Activated gamma-delta T cell (primary cell): Measurements from ENCODE around the gene PACRGL.

Experiments used
- DNase-seq: peaks from one replicate; lab custom pipeline; 2025; lab: John Stamatoyannopoulos, UW
- total RNA-seq, 2 donors: gene quantifications; one replicate each; lab custom pipeline; 2026; lab: John Stamatoyannopoulos, UW

The PACRGL gene
- total RNA-seq, result 19.8 to 21.7 reads per million in 2 donors

DNA sequence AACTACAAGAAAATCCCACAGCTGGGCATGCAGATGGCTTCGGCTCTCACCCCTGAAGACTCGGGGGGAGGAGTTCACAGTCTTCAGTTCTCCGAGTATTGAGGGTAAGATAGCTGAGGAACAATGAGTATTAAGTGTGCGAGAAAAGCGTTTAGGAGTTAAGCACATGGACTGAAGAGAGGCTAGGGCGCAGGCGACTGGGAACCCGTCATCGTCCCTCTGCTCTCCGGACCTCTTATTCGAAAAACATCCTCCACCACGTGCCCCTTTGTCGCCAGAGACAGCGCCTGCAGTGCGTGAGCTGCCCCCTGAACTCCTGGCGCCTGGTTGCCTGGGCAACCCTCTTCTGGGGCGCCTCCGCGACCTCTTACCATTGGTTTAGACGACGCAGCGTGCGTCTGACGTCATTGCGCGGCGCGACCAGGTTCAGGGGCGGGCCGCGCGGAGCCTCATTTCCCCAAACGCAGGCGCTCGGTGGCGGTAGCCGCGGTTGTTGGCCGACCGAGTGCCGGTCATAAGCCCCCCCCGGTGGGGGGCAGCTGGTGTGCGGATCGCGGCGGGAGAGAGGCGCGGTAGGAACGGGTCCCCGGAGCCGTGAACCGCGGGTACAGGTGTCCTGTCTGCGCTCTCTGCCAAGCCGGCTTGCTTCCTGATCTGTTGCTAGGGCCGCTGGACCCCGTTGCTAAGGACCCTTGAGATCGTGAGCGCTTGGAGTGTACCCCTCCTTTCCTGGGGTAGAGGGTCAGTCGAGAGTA lies at the start of gene PACRGL:
PACRGL (plus strand) TSS at position 452 of the 755 bp plus-strand sequence. CDS start 4,024 bp downstream, outside the sequence.
- peak; percentile 88 for DNase-seq

DNA sequence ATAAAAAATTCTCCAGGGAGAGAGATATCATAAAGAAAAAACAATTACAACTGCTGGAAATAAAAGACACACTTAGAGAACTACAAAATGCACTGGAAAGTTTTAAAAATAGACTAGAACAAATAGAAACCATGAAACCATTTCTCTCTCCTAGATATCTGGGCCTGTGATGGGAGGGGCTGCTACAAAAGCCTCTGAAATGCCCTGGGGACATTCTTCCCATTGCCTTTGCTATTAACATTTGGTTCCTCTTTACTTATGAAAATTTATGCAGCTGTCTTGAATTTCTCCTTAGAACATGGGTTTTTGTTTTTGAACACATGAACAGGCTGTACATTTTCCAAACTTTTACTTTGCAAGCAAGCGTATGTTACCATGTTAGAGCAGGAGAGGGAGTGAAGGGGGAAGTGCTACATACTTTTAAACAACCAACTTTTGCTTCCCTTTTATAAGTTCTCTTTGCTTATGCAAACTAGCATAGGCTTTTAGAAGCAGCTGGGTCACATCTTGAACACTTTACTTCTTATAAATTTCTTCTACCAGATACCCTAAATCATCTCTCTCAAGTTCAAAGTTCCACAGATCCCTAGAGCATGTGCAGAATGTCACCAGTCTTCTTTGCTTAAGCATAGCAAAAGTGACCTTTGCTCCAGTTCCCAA lies 47.9 kb upstream of the PACRGL start:
- no peak for DNase-seq

DNA sequence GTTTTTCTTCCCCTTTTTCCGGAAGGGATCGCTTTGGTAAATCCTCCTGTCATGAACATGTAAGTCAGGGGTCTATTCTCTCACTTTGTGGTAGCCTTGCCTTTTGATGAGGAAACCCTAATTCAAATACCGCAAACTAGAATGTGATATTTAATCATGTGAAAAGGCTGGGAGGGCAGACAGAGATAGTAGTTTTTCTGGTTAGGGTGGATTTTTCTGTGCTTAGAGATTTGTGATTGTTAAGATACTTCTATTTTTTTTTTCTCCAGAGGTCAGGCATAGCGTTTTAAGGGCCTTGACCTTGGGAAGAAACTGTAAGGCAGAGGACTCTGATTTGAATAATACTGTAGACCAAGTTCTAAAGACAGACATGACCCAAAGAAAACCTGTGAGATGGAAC lies 41.8 kb upstream of the PACRGL start:
- DNase-seq, result no peak

DNA sequence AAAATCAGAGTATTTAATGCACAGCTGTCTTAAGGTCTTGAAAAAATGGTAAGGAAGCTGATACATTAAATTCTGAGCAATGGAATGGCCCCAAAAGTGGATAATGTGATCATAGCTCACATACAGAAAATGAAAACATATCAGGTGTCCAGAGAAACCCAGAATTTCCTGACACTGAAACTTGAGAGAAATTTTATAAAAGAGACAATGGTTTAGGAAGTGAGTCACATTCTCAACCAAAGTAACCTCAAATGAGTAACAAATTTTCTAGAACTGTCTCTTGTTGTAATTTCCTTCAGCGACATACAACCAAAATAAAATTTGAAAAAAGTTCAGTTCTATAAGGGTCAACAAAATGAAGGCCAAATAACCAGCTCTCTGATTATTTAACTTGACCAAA lies 37.4 kb upstream of the PACRGL start:
- DNase-seq, result no peak

DNA sequence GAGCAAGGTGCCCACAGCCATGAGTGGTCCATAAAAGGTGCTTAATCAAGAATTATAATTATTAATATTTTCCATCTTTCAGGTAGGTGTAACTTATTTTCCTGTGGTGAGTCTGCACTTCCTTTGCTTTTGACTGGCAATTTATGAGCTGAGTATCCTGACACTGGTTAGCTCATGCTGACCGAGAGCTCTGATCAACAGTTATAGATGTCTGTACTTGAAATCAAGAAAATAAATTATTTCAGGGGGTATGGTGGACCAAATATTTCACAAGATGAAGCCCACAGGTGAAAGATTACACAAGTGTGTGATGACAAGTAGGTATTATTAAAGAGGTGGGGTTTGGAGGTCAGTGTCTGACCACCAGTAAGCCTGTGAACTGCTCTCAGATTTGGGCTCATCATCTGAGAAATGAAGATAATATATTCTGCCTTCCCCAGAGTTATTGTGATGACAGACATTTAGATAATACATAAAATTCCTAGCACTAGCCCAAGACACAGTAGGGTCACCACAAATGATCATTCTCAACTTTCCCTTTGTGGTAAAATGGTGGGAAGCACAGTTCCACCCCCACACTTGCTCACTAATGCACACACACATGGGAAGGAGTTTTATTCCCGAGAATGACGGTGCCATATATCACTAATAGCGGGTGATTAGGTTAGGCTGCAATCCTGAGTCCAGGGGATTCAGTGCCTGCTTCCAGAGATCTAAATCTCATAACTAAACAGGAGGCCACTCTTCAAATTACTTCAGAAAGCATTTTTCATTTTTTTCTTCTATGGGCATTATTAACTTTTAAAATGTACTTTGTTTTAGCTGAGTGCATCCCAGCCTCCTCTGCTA lies 34.0 kb upstream of the PACRGL start:
- DNase-seq, result no peak

DNA sequence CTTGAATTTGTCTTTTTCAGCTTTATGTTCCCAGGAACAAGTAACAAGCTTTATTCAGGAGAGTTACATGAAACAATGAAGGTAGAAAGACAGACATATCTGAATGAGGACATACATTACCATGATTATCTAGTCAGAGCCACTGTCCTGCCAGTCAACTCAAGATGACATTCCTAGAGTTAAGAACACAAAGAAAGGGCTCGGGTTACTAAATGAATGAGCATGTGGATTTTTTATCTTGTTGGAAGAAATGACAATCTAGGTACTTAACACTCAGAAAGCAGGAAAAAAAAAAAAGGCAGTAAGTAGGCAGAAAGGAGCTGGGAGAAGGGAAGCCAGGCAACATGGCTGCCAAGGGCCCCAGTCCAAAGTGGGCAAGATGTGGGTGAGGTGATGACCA lies 28.0 kb upstream of the PACRGL start:
- no peak for DNase-seq

DNA sequence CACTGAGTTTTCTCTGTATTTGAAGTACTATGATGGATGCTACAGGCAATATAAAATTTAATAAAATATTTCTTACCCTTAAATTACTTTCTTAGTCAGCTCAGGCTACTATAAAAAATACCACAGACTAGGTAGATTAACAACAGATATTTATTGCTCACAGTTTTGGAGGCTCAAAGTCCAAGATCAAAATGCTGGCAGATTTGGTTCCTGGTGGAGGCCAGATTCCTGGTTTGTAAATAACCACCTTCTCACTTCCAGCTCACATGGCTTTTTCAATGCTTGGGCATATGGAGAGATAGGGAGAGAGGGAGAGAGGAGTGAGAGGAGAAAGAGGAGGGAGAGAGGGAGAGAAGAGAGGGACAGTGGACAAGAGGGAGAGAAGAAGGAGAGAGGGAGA lies 24.5 kb upstream of the PACRGL start:
- no peak for DNase-seq

DNA sequence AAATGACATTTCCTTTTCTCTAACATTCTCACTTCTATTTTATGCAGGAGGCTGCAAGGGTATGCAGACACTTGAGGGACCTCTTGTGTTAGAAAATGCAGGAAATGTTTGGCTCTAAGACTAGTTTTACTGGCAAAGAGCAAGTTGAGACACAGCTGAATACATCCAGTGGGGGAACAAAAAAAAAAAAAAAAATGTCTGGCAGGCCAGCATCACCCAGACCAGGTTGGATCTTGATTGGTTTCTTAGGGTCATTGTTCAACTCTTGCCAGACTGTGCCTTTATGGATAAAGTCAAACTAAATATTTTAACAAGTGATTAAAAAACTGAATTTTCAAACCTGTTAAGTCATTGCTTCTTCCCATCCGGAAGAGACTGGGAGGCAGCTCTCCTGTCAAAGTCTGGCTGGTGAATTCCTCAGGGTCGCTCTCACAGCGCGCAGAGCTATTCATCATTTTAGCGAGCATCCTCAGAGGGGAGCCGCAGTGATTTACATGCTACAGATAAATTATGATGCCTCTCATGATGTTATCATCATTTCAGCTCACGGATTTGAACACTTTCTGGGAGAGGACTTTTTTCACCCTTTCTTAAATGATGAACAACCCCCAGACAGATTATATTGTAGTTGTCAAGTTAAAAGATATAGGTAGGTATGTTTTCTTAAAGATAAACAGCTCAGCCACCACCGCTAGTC lies 23.6 kb upstream of the PACRGL start:
- no peak for DNase-seq

DNA sequence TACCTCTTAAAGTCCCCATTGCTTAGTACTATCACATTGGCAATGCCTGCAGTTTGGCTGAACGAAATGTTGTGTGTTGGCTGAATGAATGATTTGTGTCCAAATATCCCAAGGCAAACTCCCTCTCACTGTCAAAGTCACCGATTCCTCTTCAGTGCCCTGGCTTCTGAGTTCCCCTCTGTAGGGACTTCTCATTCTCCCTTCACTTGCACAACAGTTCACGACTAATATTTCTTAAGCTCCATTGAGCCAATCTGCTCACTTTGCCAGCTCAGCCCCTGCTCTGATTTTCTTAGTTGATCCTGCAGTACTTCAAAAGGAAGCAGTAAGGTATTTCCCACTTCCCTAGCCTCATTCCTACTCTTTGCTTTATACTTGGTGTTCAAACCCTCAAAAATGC lies 21.9 kb upstream of the PACRGL start:
- no peak for DNase-seq

DNA sequence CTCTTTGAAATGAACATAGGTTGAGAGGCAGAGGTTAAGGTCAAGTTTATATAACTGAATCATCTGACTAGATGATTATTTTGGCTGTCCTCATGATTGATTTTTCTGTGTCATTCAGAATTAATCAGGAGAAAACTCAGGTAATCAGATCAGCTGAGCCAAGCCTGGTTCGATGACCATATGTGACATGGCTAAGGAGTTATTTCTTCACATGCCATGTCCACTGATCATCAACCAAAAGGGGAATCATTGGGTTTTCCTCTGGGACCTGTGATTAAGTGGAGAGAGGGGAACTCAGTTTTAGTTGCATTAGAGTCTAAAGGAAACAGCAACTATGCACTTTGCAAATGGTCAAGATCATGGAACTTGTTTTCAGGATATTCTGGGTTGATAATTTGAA lies 20.3 kb upstream of the PACRGL start:
- no peak for DNase-seq

DNA sequence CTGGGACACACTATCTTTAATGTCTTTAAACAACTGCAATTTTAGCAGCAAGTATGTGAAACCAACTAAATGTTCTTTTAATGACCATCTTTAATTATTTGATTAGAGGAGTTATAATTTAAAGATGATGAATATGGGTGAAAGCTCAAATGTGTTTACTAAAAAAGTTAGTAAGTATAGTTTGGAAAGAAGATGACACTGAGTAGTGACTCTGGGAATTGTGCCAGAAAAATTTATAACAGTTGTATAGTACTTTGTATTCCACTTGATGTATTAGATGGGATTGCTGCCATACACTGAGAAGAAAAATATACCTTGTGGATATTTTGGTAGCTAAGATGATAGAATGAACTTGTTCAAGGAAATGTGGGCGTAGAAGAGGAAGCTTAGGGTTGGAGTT lies 19.5 kb upstream of the PACRGL start:
- no peak for DNase-seq

DNA sequence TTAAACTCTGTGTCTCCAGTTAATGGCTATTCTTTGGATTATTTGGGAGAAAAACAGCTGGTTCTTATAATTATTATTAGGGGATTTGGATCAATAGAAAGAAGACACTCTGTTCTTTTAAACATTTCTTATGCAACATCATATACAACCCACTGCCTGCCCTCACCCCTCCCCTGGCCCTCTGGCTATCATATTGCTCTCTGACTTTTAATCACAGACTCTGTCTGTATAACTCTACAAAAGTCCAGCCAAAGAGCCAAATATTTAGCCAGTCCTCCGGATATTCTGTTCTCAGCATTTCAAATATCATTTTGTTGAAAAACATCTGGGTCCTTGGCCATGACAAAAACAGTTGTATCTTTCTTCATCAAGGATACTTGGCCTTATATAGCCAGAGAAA lies 19.0 kb upstream of the PACRGL start:
- no peak for DNase-seq

DNA sequence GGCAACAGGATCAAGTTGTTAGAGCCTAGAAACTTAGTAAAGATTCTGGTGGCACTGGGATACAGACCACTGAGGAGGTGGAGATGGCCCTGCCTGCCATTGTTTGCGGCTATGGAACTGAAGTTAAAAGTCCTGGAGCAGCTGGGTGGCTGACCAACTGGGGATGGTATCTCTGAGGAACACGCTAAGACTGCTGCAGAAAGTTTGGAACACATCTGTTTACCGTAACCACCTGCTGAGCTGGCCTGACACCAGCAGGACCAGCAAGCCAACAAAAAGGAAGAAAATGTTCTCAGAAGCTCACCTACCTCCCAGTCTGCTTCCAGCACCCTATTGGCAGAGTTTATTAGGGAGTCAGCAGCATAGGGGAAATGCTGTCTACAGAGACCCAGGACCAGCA lies 17.4 kb upstream of the PACRGL start:
- no peak for DNase-seq

DNA sequence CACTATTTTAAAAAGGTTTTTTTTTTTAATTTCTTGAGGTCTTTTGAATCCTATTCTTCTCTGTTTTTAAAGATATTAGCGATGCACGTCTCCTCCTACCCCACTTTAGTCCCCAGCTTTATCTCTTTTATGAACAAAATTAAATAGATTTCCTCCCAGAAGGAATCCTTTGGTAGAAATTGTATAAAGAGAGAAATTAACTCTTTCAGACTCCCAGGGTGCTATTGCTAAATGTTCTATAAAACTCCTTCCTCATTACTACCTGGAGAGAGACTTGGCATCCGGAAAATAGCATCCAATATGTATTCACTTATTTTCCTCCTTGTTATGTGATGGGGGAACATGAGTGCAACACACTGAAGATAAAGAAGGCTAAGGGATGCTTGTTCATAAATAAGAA lies 16.5 kb upstream of the PACRGL start:
- DNase-seq, result no peak

DNA sequence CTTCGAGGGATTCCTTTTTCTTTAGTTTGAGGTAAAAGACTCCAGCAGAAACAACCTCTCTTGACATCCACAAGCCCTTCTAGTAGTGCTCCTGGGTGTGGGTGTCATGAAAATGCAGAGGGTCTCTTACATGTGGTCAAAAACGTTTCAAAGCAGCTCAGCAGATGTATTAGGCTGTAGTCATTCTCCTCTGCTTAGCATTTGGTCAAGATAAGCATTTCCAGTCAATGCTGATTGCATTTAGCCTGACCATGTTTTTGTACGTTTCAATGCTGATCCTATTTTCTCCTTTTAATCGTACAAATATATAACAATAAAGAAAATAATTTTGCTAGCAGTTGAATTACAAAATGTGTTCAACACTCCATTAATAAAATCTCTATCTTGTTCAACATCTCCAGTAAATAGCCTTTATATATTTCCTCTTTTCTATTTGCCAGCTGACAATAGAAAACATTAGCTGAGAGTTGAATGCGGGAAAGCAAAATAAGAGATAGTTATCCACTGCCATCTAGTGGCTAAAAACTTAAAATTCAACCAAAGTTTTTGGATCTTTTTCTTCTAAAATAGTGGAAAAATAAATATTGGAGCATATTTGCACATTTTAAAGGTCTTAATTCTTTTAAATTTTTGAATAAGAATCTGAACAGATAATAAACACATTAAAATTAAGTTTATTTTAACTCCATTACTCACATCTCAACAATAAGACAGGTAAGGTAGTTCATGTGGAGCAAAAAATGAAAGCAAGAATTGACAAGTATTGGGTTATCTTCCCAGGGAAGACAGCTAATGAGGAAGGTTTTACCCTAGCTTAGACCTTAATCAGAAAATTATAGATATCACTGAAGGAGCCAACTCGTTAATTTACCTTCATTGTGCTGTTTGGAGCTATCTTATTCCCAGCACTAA lies 15.2 kb upstream of the PACRGL start:
- no peak for DNase-seq

DNA sequence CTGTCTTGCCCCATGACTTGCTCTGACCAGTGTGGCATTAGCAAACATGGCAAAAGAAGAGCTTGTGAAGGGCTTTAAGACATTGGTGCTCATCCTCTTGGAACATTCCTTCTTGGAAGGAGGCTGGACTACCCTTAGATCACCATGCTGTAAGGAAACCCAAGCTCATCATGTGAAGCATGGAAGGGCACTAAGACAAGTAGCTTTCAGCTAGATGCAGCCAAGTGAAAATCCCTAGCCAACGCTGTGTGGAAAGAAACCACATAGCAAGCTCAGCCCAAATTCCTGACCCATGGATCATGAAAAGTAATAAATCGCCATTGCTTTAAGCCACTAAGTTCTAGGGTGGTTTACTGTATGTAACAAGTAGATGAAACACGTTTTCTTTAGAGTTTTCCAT lies 12.4 kb upstream of the PACRGL start:
- DNase-seq, result no peak

DNA sequence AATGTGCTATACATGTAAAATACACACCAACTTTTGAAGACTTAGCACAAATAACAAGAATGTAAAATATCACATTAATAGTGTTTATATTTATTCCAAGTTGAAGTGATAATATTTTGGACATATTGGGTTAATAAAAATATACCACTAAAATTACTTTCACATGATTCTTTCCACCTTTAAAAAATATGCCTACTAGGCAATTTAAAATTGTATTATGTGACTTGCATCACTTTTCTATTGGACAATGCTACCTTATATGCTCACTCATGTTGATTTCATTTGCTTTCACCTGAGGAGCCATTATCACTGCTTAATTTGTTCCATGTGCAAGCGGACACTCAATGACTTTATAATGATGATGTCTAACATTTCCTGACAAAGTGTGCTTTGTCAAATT lies 3.4 kb upstream of the PACRGL start:
- no peak for DNase-seq

DNA sequence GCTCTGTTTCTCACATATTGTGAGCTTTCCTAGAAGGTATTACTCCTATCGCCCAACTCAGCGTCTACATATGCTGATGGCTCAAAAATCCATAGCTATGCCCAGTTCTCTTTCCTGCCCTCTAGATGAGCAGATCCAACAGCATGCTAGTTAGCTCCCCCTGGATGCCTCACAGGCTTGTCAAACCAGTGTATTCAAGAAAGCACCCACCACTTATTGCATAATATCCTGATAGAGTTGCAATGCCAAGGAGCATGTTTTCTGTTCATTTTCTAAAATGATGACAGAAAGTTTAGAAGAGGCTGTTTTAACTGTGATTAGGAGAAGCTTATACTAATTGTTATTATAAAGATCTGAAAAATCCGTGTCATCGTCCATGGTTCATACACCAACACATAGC lies 1.9 kb upstream of the PACRGL start:
- no peak for DNase-seq

DNA sequence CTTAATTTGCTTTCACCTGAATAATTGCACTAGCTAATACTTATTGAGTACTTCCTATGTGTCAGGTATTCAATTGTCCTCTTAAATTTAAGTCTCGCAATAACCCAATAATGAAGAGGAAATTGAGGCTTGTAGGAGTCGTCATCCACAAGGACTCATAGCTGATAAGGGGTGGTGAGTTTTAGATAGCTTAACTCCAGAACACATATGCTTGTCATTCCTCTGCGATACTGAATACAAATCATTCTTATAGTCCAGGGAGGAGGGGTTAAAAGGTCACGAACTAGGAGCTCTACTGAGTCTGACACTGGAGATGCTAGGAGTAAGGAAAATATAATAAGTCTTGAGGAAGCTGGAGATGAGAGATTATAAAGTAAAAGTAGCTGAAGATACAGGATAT lies 1.4 kb upstream of the PACRGL start:
- no peak for DNase-seq

DNA sequence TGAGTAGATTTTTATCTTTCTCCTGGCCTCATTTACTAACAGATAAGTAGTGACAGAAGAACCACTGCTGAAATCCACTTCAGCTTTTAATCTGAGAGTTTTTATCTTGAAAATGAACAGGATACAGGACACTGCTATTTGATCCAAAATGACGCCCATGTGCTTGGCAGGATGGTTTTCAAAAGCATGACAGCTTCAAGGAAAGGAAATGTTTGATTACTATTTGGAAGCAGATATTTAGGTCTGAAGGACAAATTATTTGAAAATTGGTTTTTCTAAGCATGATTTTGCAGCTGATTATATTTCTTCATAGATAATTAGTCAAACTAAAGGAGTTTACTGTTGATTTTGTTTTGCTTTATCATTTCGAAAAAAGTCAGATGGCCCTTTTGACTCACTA lies 11.1 kb downstream of the PACRGL start:
- no peak for DNase-seq

DNA sequence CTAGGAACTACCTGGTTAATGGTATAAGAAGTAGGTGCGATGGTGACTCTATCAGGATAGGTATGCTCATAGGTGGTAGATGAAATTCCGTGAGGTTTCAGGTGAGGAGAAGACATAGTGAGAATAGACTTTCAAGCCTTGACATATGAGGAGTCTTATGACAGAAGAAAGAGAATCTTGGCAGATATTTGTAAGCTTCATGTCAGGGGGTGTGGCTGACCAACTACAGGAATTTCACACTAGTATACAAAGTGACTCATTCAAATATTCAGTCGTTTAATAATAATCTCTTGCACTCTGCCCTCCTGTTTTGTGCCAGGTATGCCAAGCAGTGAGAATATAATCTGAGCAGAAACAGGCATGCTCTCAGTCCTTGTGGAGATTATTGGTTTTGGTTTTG lies 22.8 kb downstream of the PACRGL start:
- DNase-seq, result no peak
